ENCODE measurements around the gene TRIM67.

GRCh38 chr1:231172411-231172810, 10.6 kb downstream of the TRIM67 start:
- TF ChIP-seq, protein P1, sequence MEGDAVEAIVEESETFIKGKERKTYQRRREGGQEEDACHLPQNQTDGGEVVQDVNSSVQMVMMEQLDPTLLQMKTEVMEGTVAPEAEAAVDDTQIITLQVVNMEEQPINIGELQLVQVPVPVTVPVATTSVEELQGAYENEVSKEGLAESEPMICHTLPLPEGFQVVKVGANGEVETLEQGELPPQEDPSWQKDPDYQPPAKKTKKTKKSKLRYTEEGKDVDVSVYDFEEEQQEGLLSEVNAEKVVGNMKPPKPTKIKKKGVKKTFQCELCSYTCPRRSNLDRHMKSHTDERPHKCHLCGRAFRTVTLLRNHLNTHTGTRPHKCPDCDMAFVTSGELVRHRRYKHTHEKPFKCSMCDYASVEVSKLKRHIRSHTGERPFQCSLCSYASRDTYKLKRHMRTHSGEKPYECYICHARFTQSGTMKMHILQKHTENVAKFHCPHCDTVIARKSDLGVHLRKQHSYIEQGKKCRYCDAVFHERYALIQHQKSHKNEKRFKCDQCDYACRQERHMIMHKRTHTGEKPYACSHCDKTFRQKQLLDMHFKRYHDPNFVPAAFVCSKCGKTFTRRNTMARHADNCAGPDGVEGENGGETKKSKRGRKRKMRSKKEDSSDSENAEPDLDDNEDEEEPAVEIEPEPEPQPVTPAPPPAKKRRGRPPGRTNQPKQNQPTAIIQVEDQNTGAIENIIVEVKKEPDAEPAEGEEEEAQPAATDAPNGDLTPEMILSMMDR (IDR thresholded peaks at IDR 0.05): no peak
- no peak for TF ChIP-seq POLR2A (IDR thresholded peaks at IDR 0.05)
